H9 (cell line): ENCODE measurements around the gene CCNI2. TPM values are rescaled to one million over a fixed set of nuclear protein-coding genes. Genes with fewer than 3 reads are reported as not detected.

Source experiments
- DNase-seq: peaks from one replicate; pipeline ENCODE4 v3.0.0-alpha.2; 2017
- H2AFZ ChIP-seq: one replicate; pipeline ENCODE4 v1.6.1; 2013; ENCODE audit warnings: mild to moderate bottlenecking, low read length, control low read depth, moderate library complexity
- H2AK5ac ChIP-seq: 2 replicates; pipeline ENCODE4 v1.6.1; 2013; ENCODE audit warnings: low read length, control low read depth, mixed read lengths; ENCODE audit not compliant: insufficient read length
- H2BK120ac ChIP-seq: one replicate; pipeline ENCODE4 v1.6.1; 2013; ENCODE audit warnings: low read depth, mild to moderate bottlenecking, low read length, control low read depth, inconsistent platforms; ENCODE audit not compliant: poor library complexity, severe bottlenecking
- H2BK12ac ChIP-seq: 2 replicates; pipeline ENCODE4 v1.6.1; 2013; ENCODE audit warnings: low read length, control low read depth, mixed read lengths, low read depth; ENCODE audit not compliant: insufficient read length
- H2BK15ac ChIP-seq: 2 replicates; pipeline ENCODE4 v1.6.1; 2013; ENCODE audit warnings: low read depth, low read length, control low read depth
- H2BK20ac ChIP-seq: one replicate; pipeline ENCODE4 v1.6.1; 2013; ENCODE audit warnings: low read depth, mild to moderate bottlenecking, low read length, control low read depth, inconsistent platforms; ENCODE audit not compliant: poor library complexity, severe bottlenecking
- H2BK5ac ChIP-seq: 2 replicates; pipeline ENCODE4 v1.6.1; 2013; ENCODE audit warnings: low read length, control low read depth, mixed read lengths; ENCODE audit not compliant: insufficient read length
- H3K14ac ChIP-seq: 2 replicates; pipeline ENCODE4 v1.6.1; 2013; ENCODE audit warnings: low read length, control low read depth; ENCODE audit not compliant: insufficient read depth
- H3K18ac ChIP-seq: 2 replicates; pipeline ENCODE4 v1.6.1; 2013; ENCODE audit warnings: low read depth, mild to moderate bottlenecking, mixed read lengths, low read length, control low read depth; ENCODE audit not compliant: insufficient read length
- H3K23ac ChIP-seq: 2 replicates; pipeline ENCODE4 v1.6.1; 2013; ENCODE audit warnings: low read length, control low read depth, mixed read lengths, low read depth; ENCODE audit not compliant: insufficient read length
- H3K23me2 ChIP-seq: 2 replicates; pipeline ENCODE4 v1.6.1; 2013; ENCODE audit warnings: low read depth, mild to moderate bottlenecking, mixed read lengths, low read length, control low read depth; ENCODE audit not compliant: insufficient read length, poor library complexity, severe bottlenecking
- H3K27ac ChIP-seq: 2 replicates; pipeline ENCODE4 v1.5.1; 2013; ENCODE audit warnings: low read length, control low read depth, mixed read lengths, low read depth; ENCODE audit not compliant: insufficient read length
- H3K27me3 ChIP-seq: 2 replicates; pipeline ENCODE4 v1.6.1; 2013; ENCODE audit warnings: low read length, control low read depth, inconsistent platforms; ENCODE audit not compliant: insufficient read depth
- H3K4ac ChIP-seq: 2 replicates; pipeline ENCODE4 v1.6.1; 2013; ENCODE audit warnings: low read depth, mild to moderate bottlenecking, control low read depth, inconsistent platforms, low read length, moderate library complexity
- H3K4me1 ChIP-seq: 2 replicates; pipeline ENCODE4 v1.6.1; 2013; ENCODE audit warnings: low read length, control low read depth, inconsistent platforms; ENCODE audit not compliant: insufficient read depth
- H3K4me2 ChIP-seq: 2 replicates; pipeline ENCODE4 v1.6.1; 2013; ENCODE audit warnings: low read length, control low read depth, mixed read lengths; ENCODE audit not compliant: insufficient read length, insufficient read depth
- H3K56ac ChIP-seq: 2 replicates; pipeline ENCODE4 v1.6.1; 2013; ENCODE audit warnings: low read depth, mild to moderate bottlenecking, mixed read lengths, low read length, control low read depth; ENCODE audit not compliant: insufficient read length
- H3K79me1 ChIP-seq: 2 replicates; pipeline ENCODE4 v1.6.1; 2013; ENCODE audit warnings: low read depth, mild to moderate bottlenecking, moderate library complexity, low read length, control low read depth, inconsistent platforms; ENCODE audit not compliant: insufficient read depth, poor library complexity, severe bottlenecking
- H3K79me2 ChIP-seq: 2 replicates; pipeline ENCODE4 v1.6.1; 2013; ENCODE audit warnings: low read length, control low read depth, inconsistent platforms; ENCODE audit not compliant: insufficient read depth
- H3K9ac ChIP-seq: 2 replicates; pipeline ENCODE4 v1.6.1; 2013; ENCODE audit warnings: low read length, control low read depth, mixed read lengths; ENCODE audit not compliant: insufficient read length; ENCODE audit errors: extremely low read depth
- H3K9me3 ChIP-seq: one replicate; pipeline ENCODE4 v1.6.1; 2013; ENCODE audit warnings: low read depth, low read length, inconsistent platforms; ENCODE audit not compliant: control insufficient read depth
- H3T11ph ChIP-seq: one replicate; pipeline ENCODE4 v1.6.1; 2013; ENCODE audit warnings: mild to moderate bottlenecking, low read length, control low read depth, inconsistent platforms
- H4K20me1 ChIP-seq: one replicate; pipeline ENCODE4 v1.6.1; 2013; ENCODE audit not compliant: control insufficient read depth, insufficient read length, insufficient read depth
- H4K5ac ChIP-seq: 2 replicates; pipeline ENCODE4 v1.6.1; 2013; ENCODE audit warnings: low read depth, mild to moderate bottlenecking, mixed read lengths, low read length, control low read depth; ENCODE audit not compliant: insufficient read length
- H4K8ac ChIP-seq: replicated peaks from 2 replicates; pipeline ENCODE4 v1.6.1; 2013; ENCODE audit warnings: low read length, control low read depth, mixed read lengths, low read depth; ENCODE audit not compliant: insufficient read length
- H4K91ac ChIP-seq: 2 replicates; pipeline ENCODE4 v1.6.1; 2013; ENCODE audit warnings: low read depth, mild to moderate bottlenecking, moderate library complexity, mixed read lengths, low read length, control low read depth; ENCODE audit not compliant: insufficient read length
- H3K27ac Mint-ChIP-seq, 3 experiments: 2 replicates in 2 of 3; 3 replicates in 1 of 3; pipeline ENCODE4 v1.8.0; 2020 to 2021; ENCODE audit warnings: mixed read lengths in 3 of 3, mild to moderate bottlenecking in 1 of 3, moderate library complexity in 1 of 3
- H3K27me3 Mint-ChIP-seq: 2 replicates; pipeline ENCODE4 v1.8.0; 2021; ENCODE audit warnings: low read depth, mild to moderate bottlenecking, moderate library complexity, mixed read lengths
- H3K36me3 Mint-ChIP-seq, 3 experiments: 2 replicates in 2 of 3; 3 replicates in 1 of 3; pipeline ENCODE4 v1.8.0; 2020 to 2021; ENCODE audit warnings: low read depth in 3 of 3, mixed read lengths in 3 of 3; ENCODE audit not compliant: insufficient read depth in 1 of 3
- H3K4me1 Mint-ChIP-seq, 2 experiments: 2 replicates each; pipeline ENCODE4 v1.8.0; 2020; ENCODE audit warnings: mixed read lengths in 2 of 2
- H3K4me3 Mint-ChIP-seq, 2 experiments: 2 replicates in 1 of 2; 3 replicates in 1 of 2; pipeline ENCODE4 v1.8.0; 2020 to 2021; ENCODE audit warnings: mild to moderate bottlenecking in 2 of 2, mixed read lengths in 2 of 2, moderate library complexity in 1 of 2
- H3K9me3 Mint-ChIP-seq, 2 experiments: 2 replicates in 1 of 2; 3 replicates in 1 of 2; pipeline ENCODE4 v1.8.0; 2020; ENCODE audit warnings: mild to moderate bottlenecking in 2 of 2, mixed read lengths in 2 of 2, moderate library complexity in 1 of 2
- WGBS: extraction: QIAGEN DNeasy Blood & Tissue Kit; methylation state at CpG from one replicate; pipeline ENCODE4 v1.1.7; 2013; ENCODE audit warnings: missing lambda C conversion rate, low lambda C conversion rate, mixed read lengths; ENCODE audit not compliant: insufficient read length; ENCODE audit errors: extremely low coverage; 5-methylcytosine and 5-hydroxymethylcytosine counted together
- total RNA-seq: library from RNA; stranded (reverse); gene quantifications from 2 replicates; pipeline ENCODE4 v1.2.1, GENCODE V29; 2021
- TF ChIP-seq, protein P1 (sequence below): fragments of 200-600 bp; sonication (generic); conservative IDR thresholded peaks from 3 replicates; pipeline ENCODE4 v1.8.0; 2021; ENCODE audit warnings: antibody characterized with exemption, mild to moderate bottlenecking

The CCNI2 gene
- total RNA-seq, 1 experiment from 2014 or later = 0.57 TPM

DNA sequence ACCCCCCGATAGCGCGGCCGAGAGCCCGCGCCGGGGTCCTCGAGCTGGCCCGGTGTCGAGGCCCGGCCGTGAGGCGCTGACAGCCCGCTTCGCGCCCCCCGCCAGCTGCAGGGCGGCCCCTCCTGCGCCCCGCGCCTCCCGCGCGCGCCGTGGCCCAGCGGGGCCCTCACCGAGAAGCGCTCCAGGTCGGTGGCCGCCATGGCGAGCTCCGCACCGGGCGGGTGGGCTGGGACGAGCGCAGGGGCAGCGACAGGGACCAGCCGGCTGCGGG is 29.6 kb downstream of the CCNI2 start:
- Histone ChIP-seq H2AK5ac (no peak overlapping the region), H4K91ac (no peak overlapping the region), H3K79me1 (peaks cover 2% of the 10 kb centered on the region), H3K27me3 (peaks cover 16% of the 10 kb centered on the region; the same call in 1 of the 2 replicates), H3K4me1 (peaks cover 6% of the 10 kb centered on the region; the same call in 1 of the 2 replicates), H4K20me1 (no peaks in the 10 kb centered on the region), H3K56ac (no peak overlapping the region), H2BK15ac (no peak overlapping the region), H3K79me2 (peaks cover 2% of the 10 kb centered on the region; the same call in 1 of the 2 replicates), H2BK12ac (no peak overlapping the region), H4K5ac (no peak overlapping the region), H3K18ac (no peak overlapping the region), H2BK120ac (no peak overlapping the region), H3K23me2 (peaks cover 13% of the 10 kb centered on the region), H3K9me3 (no peaks in the 10 kb centered on the region), H4K8ac (no peak overlapping the region), H3K4ac (no peak overlapping the region), H3T11ph (no peak overlapping the region), H3K23ac (no peak overlapping the region), H2BK5ac (no peak overlapping the region), H3K4me2 (peak overlapping the region; percentile 67), H2BK20ac (no peak overlapping the region), H2AFZ (no peak overlapping the region), H3K14ac (no peak overlapping the region), H3K9ac (no peak overlapping the region), H3K27ac (no peak overlapping the region)
- Mint-ChIP-seq H3K27ac (no peak overlapping the region), H3K27me3 (peaks cover 74% of the 10 kb centered on the region), H3K9me3 (no peaks in the 10 kb centered on the region; a peak in 1 of 5 replicates), H3K4me1 (peaks cover 21 to 24% of the 10 kb centered on the region in 2 experiments), H3K4me3 (peak overlapping the region in 1 of 2 experiments; percentile 17; a peak in 1 of 5 replicates), H3K36me3 (no peaks in the 10 kb centered on the region)
- no CpG with 5 or more reads among the region's 40 CpGs for WGBS
- TF ChIP-seq, protein P1, sequence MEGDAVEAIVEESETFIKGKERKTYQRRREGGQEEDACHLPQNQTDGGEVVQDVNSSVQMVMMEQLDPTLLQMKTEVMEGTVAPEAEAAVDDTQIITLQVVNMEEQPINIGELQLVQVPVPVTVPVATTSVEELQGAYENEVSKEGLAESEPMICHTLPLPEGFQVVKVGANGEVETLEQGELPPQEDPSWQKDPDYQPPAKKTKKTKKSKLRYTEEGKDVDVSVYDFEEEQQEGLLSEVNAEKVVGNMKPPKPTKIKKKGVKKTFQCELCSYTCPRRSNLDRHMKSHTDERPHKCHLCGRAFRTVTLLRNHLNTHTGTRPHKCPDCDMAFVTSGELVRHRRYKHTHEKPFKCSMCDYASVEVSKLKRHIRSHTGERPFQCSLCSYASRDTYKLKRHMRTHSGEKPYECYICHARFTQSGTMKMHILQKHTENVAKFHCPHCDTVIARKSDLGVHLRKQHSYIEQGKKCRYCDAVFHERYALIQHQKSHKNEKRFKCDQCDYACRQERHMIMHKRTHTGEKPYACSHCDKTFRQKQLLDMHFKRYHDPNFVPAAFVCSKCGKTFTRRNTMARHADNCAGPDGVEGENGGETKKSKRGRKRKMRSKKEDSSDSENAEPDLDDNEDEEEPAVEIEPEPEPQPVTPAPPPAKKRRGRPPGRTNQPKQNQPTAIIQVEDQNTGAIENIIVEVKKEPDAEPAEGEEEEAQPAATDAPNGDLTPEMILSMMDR = no peak
- no peak for DNase-seq
